Measurements from ENCODE around the gene FBXW11. TPM values are rescaled to one million over a fixed set of nuclear protein-coding genes. Genes with fewer than 3 reads are reported as not detected.

Gene FBXW11
- total RNA-seq, 1 donor from 2014 or later = 71.6 TPM

GRCh38 chr5:172051643-172052339, 45.4 kb upstream of the FBXW11 start:
- Histone ChIP-seq H3K27me3 (ENCODE audit: control insufficient read depth, insufficient read depth, low read length) (no peaks in the 10 kb centered on the region), H3K36me3 (ENCODE audit: control insufficient read depth, insufficient read depth, low read length) (peaks cover 10% of the 10 kb centered on the region), H3K4me3 (ENCODE audit: low read depth, low read length) (no peak overlapping the region)
- FAIRE-seq (no peak), DNase-seq (ENCODE audit: low read depth) (no peak)
- TF ChIP-seq CTCF (IDR thresholded peaks at IDR 0.05; ENCODE audit: insufficient read depth, low read length, severe bottlenecking) = no peak

- DNase-seq (ENCODE audit: low read depth) = no peak
- Histone ChIP-seq H3K36me3 (ENCODE audit: control insufficient read depth, insufficient read depth, low read length) (peaks cover 10% of the 10 kb centered on the region), H3K4me3 (ENCODE audit: low read depth, low read length) (no peak overlapping the region), H3K27me3 (ENCODE audit: control insufficient read depth, insufficient read depth, low read length) (no peaks in the 10 kb centered on the region)
- TF ChIP-seq CTCF (IDR thresholded peaks at IDR 0.05; ENCODE audit: insufficient read depth, low read length, severe bottlenecking) = no peak
- no peak for FAIRE-seq
These were observed 43.6 kb upstream of the FBXW11 start for GRCh38 chr5:172050080-172050479.

- Histone ChIP-seq H3K27me3 (ENCODE audit: control insufficient read depth, insufficient read depth, low read length) (no peaks in the 10 kb centered on the region), H3K4me3 (ENCODE audit: low read depth, low read length) (no peak overlapping the region), H3K36me3 (ENCODE audit: control insufficient read depth, insufficient read depth, low read length) (peaks cover 8% of the 10 kb centered on the region)
- FAIRE-seq (no peak), DNase-seq (ENCODE audit: low read depth) (no peak)
- no peak for TF ChIP-seq CTCF (IDR thresholded peaks at IDR 0.05; ENCODE audit: insufficient read depth, low read length, severe bottlenecking)
These were observed 42.9 kb upstream of the FBXW11 start for GRCh38 chr5:172049226-172049796.

DNA sequence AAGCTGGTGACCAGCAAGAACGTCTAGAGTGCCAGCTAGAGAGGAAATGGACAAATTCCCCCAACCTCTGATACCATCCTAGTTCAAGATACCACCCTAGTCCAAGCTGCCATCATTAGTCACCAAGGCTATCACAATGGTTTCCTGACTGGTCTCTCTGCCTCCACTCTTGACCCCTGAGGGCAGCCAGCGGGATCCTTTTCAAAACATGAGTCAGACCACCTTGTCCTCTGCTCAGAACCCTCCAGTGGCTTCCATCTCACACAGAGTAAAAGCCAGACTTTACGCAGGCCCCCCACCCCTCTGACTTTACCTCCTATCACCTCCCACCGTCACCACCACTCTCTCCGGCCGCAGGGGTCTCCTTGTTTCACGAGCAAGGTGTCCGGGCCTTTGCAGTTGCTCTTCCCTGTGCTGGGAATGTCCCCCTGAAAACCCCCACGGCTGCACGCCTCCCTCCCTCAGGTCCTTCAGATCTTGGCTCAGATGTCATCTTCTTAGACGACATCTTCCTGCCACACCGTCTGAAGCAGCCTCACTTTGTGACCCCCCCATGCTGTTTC, 42.2 kb upstream of the FBXW11 start:
- no peaks in the 10 kb centered on the region for H3K27me3 ChIP-seq (ENCODE audit: control insufficient read depth, insufficient read depth, low read length)
- no peak for FAIRE-seq
- H3K36me3 ChIP-seq (ENCODE audit: control insufficient read depth, insufficient read depth, low read length) = peaks cover 7% of the 10 kb centered on the region
- H3K4me3 ChIP-seq (ENCODE audit: low read depth, low read length) = no peak overlapping the region
- TF ChIP-seq CTCF (IDR thresholded peaks at IDR 0.05; ENCODE audit: insufficient read depth, low read length, severe bottlenecking) = no peak
- DNase-seq (ENCODE audit: low read depth) = no peak

GRCh38 chr5:172048170-172048422, 41.7 kb upstream of the FBXW11 start:
- H3K27me3 ChIP-seq (ENCODE audit: control insufficient read depth, insufficient read depth, low read length) = no peaks in the 10 kb centered on the region
- H3K36me3 ChIP-seq (ENCODE audit: control insufficient read depth, insufficient read depth, low read length) = peaks cover 7% of the 10 kb centered on the region
- TF ChIP-seq CTCF (IDR thresholded peaks at IDR 0.05; ENCODE audit: insufficient read depth, low read length, severe bottlenecking) = no peak
- no peak for DNase-seq (ENCODE audit: low read depth)
- H3K4me3 ChIP-seq (ENCODE audit: low read depth, low read length) = no peak overlapping the region
- FAIRE-seq = no peak
